SK-N-SH treated with all-trans-retinoic acid at 6 μM for 48 hours (cell line): ENCODE measurements around the gene PIK3CA.

Source experiments
- ARNTL ChIP-seq: fragments of 450-650 bp; formaldehyde crosslinking; IDR thresholded peaks from 2 replicates; pipeline ENCODE4 v1.5.0; 2020; ENCODE audit warnings: low read depth, mild to moderate bottlenecking, moderate library complexity, borderline replicate concordance
- GLIS3 ChIP-seq: fragments of 250-450 bp; sonication (Bioruptor Pico); IDR thresholded peaks from 2 replicates; pipeline ENCODE4 v1.5.0; 2020; ENCODE audit warnings: mild to moderate bottlenecking, moderate library complexity
- RARB ChIP-seq: fragments of 250-450 bp; sonication (Bioruptor Pico); IDR thresholded peaks from 2 replicates; pipeline ENCODE4 v1.8.0; 2021; ENCODE audit warnings: mild to moderate bottlenecking, moderate library complexity
- TOX ChIP-seq: fragments of 250-450 bp; sonication (Bioruptor Pico); IDR thresholded peaks from 2 replicates; pipeline ENCODE4 v1.8.0; 2021; ENCODE audit warnings: mild to moderate bottlenecking, moderate library complexity, borderline replicate concordance
- ZNF70 ChIP-seq: fragments of 450-650 bp; formaldehyde crosslinking; IDR thresholded peaks from 2 replicates; pipeline ENCODE4 v1.5.0; 2020; ENCODE audit warnings: mild to moderate bottlenecking, moderate library complexity
- TF ChIP-seq, protein P1 (sequence below): fragments of 250-450 bp; sonication (Bioruptor Pico); IDR thresholded peaks from 2 replicates; pipeline ENCODE4 v1.5.1; 2021; ENCODE audit warnings: mild to moderate bottlenecking, moderate library complexity
- TF ChIP-seq, protein P2 (sequence below): fragments of 250-450 bp; sonication (Bioruptor Pico); IDR thresholded peaks from 2 replicates; pipeline ENCODE4 v1.8.0; 2020; ENCODE audit warnings: mild to moderate bottlenecking, moderate library complexity, borderline replicate concordance
- TF ChIP-seq, protein P3 (sequence below): fragments of 250-450 bp; sonication (Bioruptor Pico); IDR thresholded peaks from 2 replicates; pipeline ENCODE4 v1.5.1; 2020; ENCODE audit warnings: low read depth, mild to moderate bottlenecking, moderate library complexity

DNA sequence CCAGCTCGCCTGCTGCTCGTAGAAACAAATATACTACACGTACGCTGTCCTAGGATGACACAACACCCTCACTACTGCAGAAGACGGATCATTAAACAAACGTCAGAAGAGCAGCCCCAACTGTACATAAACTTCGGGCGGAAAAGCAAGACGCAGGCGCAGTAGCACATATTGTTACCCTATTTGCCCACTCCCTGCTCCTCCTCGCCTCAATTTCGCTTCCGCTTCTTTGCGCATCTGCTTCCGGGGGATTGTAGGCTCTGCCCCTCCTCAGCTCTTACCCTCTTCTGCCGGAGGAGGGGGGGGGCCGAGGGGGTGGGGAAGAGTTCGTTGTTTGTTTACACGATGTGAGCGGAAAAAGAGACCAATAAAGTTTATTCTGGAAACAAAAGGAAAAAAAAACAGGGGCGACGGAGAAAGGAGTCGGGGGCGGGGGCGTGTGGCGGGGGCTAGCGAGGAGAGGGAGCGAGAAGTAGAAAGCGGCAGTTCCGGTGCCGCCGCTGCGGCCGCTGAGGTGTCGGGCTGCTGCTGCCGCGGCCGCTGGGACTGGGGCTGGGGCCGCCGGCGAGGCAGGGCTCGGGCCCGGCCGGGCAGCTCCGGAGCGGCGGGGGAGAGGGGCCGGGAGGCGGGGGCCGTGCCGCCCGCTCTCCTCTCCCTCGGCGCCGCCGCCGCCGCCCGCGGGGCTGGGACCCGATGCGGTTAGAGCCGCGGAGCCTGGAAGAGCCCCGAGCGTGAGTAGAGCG, at the start of gene PIK3CA:
- TF ChIP-seq, protein P1, sequence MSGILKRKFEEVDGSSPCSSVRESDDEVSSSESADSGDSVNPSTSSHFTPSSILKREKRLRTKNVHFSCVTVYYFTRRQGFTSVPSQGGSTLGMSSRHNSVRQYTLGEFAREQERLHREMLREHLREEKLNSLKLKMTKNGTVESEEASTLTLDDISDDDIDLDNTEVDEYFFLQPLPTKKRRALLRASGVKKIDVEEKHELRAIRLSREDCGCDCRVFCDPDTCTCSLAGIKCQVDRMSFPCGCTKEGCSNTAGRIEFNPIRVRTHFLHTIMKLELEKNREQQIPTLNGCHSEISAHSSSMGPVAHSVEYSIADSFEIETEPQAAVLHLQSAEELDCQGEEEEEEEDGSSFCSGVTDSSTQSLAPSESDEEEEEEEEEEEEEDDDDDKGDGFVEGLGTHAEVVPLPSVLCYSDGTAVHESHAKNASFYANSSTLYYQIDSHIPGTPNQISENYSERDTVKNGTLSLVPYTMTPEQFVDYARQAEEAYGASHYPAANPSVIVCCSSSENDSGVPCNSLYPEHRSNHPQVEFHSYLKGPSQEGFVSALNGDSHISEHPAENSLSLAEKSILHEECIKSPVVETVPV = no peak
- TF ChIP-seq TOX (no peak), RARB (no peak), GLIS3 (CRISPR knock-in tag) (no peak), ARNTL (no peak), ZNF70 (CRISPR knock-in tag) (no peak)
- TF ChIP-seq, protein P2, sequence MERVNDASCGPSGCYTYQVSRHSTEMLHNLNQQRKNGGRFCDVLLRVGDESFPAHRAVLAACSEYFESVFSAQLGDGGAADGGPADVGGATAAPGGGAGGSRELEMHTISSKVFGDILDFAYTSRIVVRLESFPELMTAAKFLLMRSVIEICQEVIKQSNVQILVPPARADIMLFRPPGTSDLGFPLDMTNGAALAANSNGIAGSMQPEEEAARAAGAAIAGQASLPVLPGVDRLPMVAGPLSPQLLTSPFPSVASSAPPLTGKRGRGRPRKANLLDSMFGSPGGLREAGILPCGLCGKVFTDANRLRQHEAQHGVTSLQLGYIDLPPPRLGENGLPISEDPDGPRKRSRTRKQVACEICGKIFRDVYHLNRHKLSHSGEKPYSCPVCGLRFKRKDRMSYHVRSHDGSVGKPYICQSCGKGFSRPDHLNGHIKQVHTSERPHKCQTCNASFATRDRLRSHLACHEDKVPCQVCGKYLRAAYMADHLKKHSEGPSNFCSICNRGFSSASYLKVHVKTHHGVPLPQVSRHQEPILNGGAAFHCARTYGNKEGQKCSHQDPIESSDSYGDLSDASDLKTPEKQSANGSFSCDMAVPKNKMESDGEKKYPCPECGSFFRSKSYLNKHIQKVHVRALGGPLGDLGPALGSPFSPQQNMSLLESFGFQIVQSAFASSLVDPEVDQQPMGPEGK (CRISPR knock-in tag) = no peak
- TF ChIP-seq, protein P3, sequence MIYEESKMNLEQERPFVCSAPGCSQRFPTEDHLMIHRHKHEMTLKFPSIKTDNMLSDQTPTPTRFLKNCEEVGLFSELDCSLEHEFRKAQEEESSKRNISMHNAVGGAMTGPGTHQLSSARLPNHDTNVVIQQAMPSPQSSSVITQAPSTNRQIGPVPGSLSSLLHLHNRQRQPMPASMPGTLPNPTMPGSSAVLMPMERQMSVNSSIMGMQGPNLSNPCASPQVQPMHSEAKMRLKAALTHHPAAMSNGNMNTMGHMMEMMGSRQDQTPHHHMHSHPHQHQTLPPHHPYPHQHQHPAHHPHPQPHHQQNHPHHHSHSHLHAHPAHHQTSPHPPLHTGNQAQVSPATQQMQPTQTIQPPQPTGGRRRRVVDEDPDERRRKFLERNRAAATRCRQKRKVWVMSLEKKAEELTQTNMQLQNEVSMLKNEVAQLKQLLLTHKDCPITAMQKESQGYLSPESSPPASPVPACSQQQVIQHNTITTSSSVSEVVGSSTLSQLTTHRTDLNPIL (CRISPR knock-in tag) = no peak
